K562 (cell line): ENCODE measurements around the gene LIMS1.

Experiments used
- CTCF ChIP-seq, 3 experiments: IDR thresholded peaks in 2 of 3; conservative IDR thresholded peaks in 1 of 3; 2 replicates each; pipeline ENCODE4 v1.5.1; 2011 to 2012; ENCODE audit warnings: low read length in 3 of 3, mild to moderate bottlenecking in 3 of 3, control low read depth in 2 of 3, improper control_type of control experiment in 1 of 3, inconsistent platforms in 1 of 3, low read depth in 1 of 3, mixed read lengths in 1 of 3, moderate library complexity in 1 of 3; ENCODE audit not compliant: insufficient read depth in 2 of 3
- FOXM1 ChIP-seq, 2 experiments: fragments of 450-650 bp in 1 of 2; sonication (generic) in 1 of 2; formaldehyde crosslinking in 1 of 2; IDR thresholded peaks; 2 replicates each; pipeline versions ENCODE4 v1.6.1 to v1.9.0; 2017 to 2022; ENCODE audit warnings: low read depth in 2 of 2, mild to moderate bottlenecking in 2 of 2, missing genetic modification reagents in 1 of 2, moderate library complexity in 1 of 2
- MBD1 ChIP-seq: fragments of 250-450 bp; sonication (Bioruptor Pico); IDR thresholded peaks from 2 replicates; pipeline ENCODE4 v1.8.0; 2022; ENCODE audit warnings: inconsistent platforms
- MECOM ChIP-seq: fragments of 250-450 bp; sonication (Bioruptor Pico); IDR thresholded peaks from 2 replicates; pipeline ENCODE4 v1.8.0; 2022; ENCODE audit warnings: inconsistent platforms
- RFX5 ChIP-seq: IDR thresholded peaks from 2 replicates; pipeline ENCODE4 v1.6.1; 2011; ENCODE audit warnings: low read depth, mild to moderate bottlenecking, improper control_type of control experiment, low read length

GRCh38 chr2:108491848-108492247 lies 42.4 kb upstream of the LIMS1 start:
- TF ChIP-seq MBD1, result no peak
- no peak for TF ChIP-seq CTCF (IDR thresholded peaks at IDR 0.05 in 2 of 3, conservative IDR thresholded peaks at IDR 0.05 in 1 of 3; ENCODE audit: insufficient read depth in 2 of 3, low read depth in 1 of 3, low read length in 3 of 3)
- no peak for TF ChIP-seq RFX5
- TF ChIP-seq FOXM1 (IDR thresholded peaks at IDR 0.05; ENCODE audit: low read depth), result no peak
- TF ChIP-seq FOXM1 (CRISPR knock-in tag; IDR thresholded peaks at IDR 0.05; ENCODE audit: low read depth), result no peak
- TF ChIP-seq MECOM (CRISPR knock-in tag), result no peak
